Left hindlimb (tissue), 1 donor: ENCODE data around the gene ZNF48.

Experiments
- DNase-seq: peaks from one replicate; pipeline ENCODE4 v3.0.0-alpha.2; 2018

ZNF48 gene

GRCh38 chr16:30407804-30408534 is 12.7 kb downstream of the ZNF48 start:
- no peak for DNase-seq

- peak; percentile 92 for DNase-seq
Measured at GRCh38 chr16:30409125-30410060, 14.2 kb downstream of the ZNF48 start.

- DNase-seq, result no peak
Measured at GRCh38 chr16:30413112-30413806, 18.0 kb downstream of the ZNF48 start.

- DNase-seq, result no peak
Measured at GRCh38 chr16:30414159-30414558, 18.9 kb downstream of the ZNF48 start.

GRCh38 chr16:30416047-30416603 is 20.9 kb downstream of the ZNF48 start:
- no peak for DNase-seq

- no peak for DNase-seq
Measured at GRCh38 chr16:30416624-30417528, 21.7 kb downstream of the ZNF48 start.

- peak; percentile 90 for DNase-seq
Measured at GRCh38 chr16:30417529-30418349, 22.5 kb downstream of the ZNF48 start.

- no peak for DNase-seq
Measured at GRCh38 chr16:30418350-30419181, 23.3 kb downstream of the ZNF48 start.

GRCh38 chr16:30421010-30421409 is 25.8 kb downstream of the ZNF48 start:
- DNase-seq, result no peak

- no peak for DNase-seq
Measured at GRCh38 chr16:30428055-30428454, 32.8 kb downstream of the ZNF48 start.

GRCh38 chr16:30429418-30429677 is 34.1 kb downstream of the ZNF48 start:
- no peak for DNase-seq

- peak; percentile 95 for DNase-seq
Measured at GRCh38 chr16:30429678-30430427, 34.6 kb downstream of the ZNF48 start, which contains the start of gene DCTPP1. TSS of gene DCTPP1 (minus strand) at chr16:30430030. CDS start at chr16:30429980, 50 bp downstream.

GRCh38 chr16:30430428-30430970 is 35.3 kb downstream of the ZNF48 start:
- no peak for DNase-seq

- DNase-seq, result no peak
Measured at GRCh38 chr16:30434852-30435251, 39.6 kb downstream of the ZNF48 start.

- no peak for DNase-seq
Measured at GRCh38 chr16:30437511-30438046, 42.4 kb downstream of the ZNF48 start.

GRCh38 chr16:30438835-30439234 is 43.6 kb downstream of the ZNF48 start:
- no peak for DNase-seq

- DNase-seq, result no peak
Measured at GRCh38 chr16:30439720-30440348, 44.6 kb downstream of the ZNF48 start.

- no peak for DNase-seq
Measured at GRCh38 chr16:30443631-30444030, 48.4 kb downstream of the ZNF48 start.
